ENCODE data around the gene ARSH.

- TF ChIP-seq, protein P1, sequence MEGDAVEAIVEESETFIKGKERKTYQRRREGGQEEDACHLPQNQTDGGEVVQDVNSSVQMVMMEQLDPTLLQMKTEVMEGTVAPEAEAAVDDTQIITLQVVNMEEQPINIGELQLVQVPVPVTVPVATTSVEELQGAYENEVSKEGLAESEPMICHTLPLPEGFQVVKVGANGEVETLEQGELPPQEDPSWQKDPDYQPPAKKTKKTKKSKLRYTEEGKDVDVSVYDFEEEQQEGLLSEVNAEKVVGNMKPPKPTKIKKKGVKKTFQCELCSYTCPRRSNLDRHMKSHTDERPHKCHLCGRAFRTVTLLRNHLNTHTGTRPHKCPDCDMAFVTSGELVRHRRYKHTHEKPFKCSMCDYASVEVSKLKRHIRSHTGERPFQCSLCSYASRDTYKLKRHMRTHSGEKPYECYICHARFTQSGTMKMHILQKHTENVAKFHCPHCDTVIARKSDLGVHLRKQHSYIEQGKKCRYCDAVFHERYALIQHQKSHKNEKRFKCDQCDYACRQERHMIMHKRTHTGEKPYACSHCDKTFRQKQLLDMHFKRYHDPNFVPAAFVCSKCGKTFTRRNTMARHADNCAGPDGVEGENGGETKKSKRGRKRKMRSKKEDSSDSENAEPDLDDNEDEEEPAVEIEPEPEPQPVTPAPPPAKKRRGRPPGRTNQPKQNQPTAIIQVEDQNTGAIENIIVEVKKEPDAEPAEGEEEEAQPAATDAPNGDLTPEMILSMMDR (IDR thresholded peaks at IDR 0.05), result no peak
- TF ChIP-seq POLR2A (IDR thresholded peaks at IDR 0.05) (no peak), EP300 (IDR thresholded peaks at IDR 0.05) (no peak)
Measured at GRCh38 chrX:2965965-2966364, 40.4 kb upstream of the ARSH start.
